GM12878 (cell line): Measurements from ENCODE around the gene CTH. TPM values are rescaled to one million over a fixed set of nuclear protein-coding genes. Genes with fewer than 3 reads are reported as not detected.

ENCODE experiments used
- ATAC-seq: fragments of 200-7000 bp; cut with Tn5 transposase; 3 replicates; pipeline ENCODE4 v1.9.1; 2020; ENCODE audit warnings: mild to moderate bottlenecking, moderate library complexity
- BruUV-seq: library from RNA; stranded (reverse); fragments of 400-500 nt; replicated peaks from 2 replicates; lab custom pipeline; 2021; lab: Mats Ljungman, UMichigan
- CTCF ChIA-PET: fragments of 300-600 bp; sonication (Branson Sonifier 250); formaldehyde crosslinking; extraction: SDS; loops from one replicate; lab custom pipeline; 2021; ENCODE audit warnings: inconsistent platforms; lab: Yijun Ruan, JAX
- POLR2A ChIA-PET: fragments of 350-600 bp; formaldehyde crosslinking; extraction: SDS; loops from one replicate; lab custom pipeline; 2021; ENCODE audit warnings: inconsistent platforms; lab: Charles Lee
- RAD21 ChIA-PET: fragments of 300-600 bp; sonication (Branson Sonifier 250); formaldehyde crosslinking; loops from one replicate; lab custom pipeline; 2023; ENCODE audit warnings: antibody characterized with exemption; ENCODE audit not compliant: unreplicated experiment; lab: Charles Lee
- SMC1A ChIA-PET: fragments of 300-600 bp; sonication (Branson Sonifier 250); formaldehyde crosslinking; loops from one replicate; lab custom pipeline; 2023; ENCODE audit not compliant: unreplicated experiment, uncharacterized antibody; lab: Charles Lee
- DNase-seq: peaks from one replicate; pipeline ENCODE4 v3.0.0-alpha.2; 2011; ENCODE audit warnings: low read depth, low spot score
- FAIRE-seq: peaks from 3 replicates; lab custom pipeline; 2011; peaks lifted over from hg19 to GRCh38; lab: Jason Lieb, UNC
- H2AFZ ChIP-seq: 2 replicates; pipeline ENCODE4 v1.6.0; 2011; ENCODE audit warnings: low read depth, low read length, control low read depth; ENCODE audit not compliant: control insufficient read depth
- H3K27ac ChIP-seq: 2 replicates; pipeline ENCODE4 v1.5.1; 2011; ENCODE audit warnings: control low read depth; ENCODE audit not compliant: control insufficient read depth, insufficient read depth
- H3K27me3 ChIP-seq, 2 experiments: replicated peaks in 1 of 2; 2 replicates each; pipeline versions ENCODE4 v1.6.0 to v1.6.1; 2011; ENCODE audit warnings: low read length in 1 of 2; ENCODE audit not compliant: control insufficient read depth in 2 of 2, insufficient read depth in 2 of 2
- H3K36me3 ChIP-seq, 2 experiments: 2 replicates each; pipeline ENCODE4 v1.5.1; 2011; ENCODE audit warnings: low read length in 1 of 2; ENCODE audit not compliant: control insufficient read depth in 2 of 2, insufficient read depth in 2 of 2
- H3K4me1 ChIP-seq: 2 replicates; pipeline ENCODE4 v1.6.1; 2011; ENCODE audit warnings: mild to moderate bottlenecking, low read length, moderate library complexity, mixed read lengths; ENCODE audit not compliant: control insufficient read depth, insufficient read depth
- H3K4me2 ChIP-seq: 2 replicates; pipeline ENCODE4 v1.6.0; 2011; ENCODE audit warnings: control low read depth; ENCODE audit not compliant: control insufficient read depth, insufficient read depth
- H3K4me3 ChIP-seq: fragments of 200-600 bp; sonication (generic); 2 replicates; pipeline ENCODE4 v1.5.1; 2016
- H3K79me2 ChIP-seq: 2 replicates; pipeline ENCODE4 v1.6.0; 2011; ENCODE audit warnings: low read length; ENCODE audit not compliant: control insufficient read depth, insufficient read depth
- H3K9ac ChIP-seq: 2 replicates; pipeline ENCODE4 v1.8.0; 2011; ENCODE audit warnings: low read length, control low read depth, mixed read lengths; ENCODE audit not compliant: control insufficient read depth, insufficient read depth
- H3K9me3 ChIP-seq: replicated peaks from 3 replicates; pipeline ENCODE4 v1.5.1; 2011; ENCODE audit warnings: mild to moderate bottlenecking, low read length; ENCODE audit not compliant: control insufficient read depth, insufficient read depth
- H4K20me1 ChIP-seq: 2 replicates; pipeline ENCODE4 v1.6.0; 2011; ENCODE audit not compliant: control insufficient read depth, insufficient read depth
- EP300 ChIP-seq, 2 experiments: fragments of 150-350 bp in 1 of 2; IDR thresholded peaks; 2 replicates each; pipeline ENCODE4 v1.6.1; 2011 to 2012; ENCODE audit warnings: low read depth in 2 of 2, low read length in 2 of 2, borderline replicate concordance in 1 of 2, improper control_type of control experiment in 1 of 2, inconsistent platforms in 1 of 2; ENCODE audit not compliant: control insufficient read depth in 1 of 2
- JUND ChIP-seq: IDR thresholded peaks from 2 replicates; pipeline ENCODE4 v1.6.1; 2012; ENCODE audit warnings: low read depth, mild to moderate bottlenecking, low read length, improper control_type of control experiment, moderate library complexity
- MTA3 ChIP-seq: IDR thresholded peaks from 2 replicates; pipeline ENCODE4 v1.6.1; 2012; ENCODE audit warnings: low read length, inconsistent platforms, borderline replicate concordance
- SIN3A ChIP-seq: IDR thresholded peaks from 2 replicates; pipeline ENCODE4 v1.6.1; 2012; ENCODE audit warnings: low read depth, low read length, improper control_type of control experiment
- SMARCA5 ChIP-seq: fragments of 450-650 bp; IDR thresholded peaks from 2 replicates; pipeline ENCODE4 v1.6.1; 2017; ENCODE audit warnings: mild to moderate bottlenecking
- SREBF1 ChIP-seq: IDR thresholded peaks from 2 replicates; pipeline ENCODE4 v1.6.1; 2012; ENCODE audit warnings: mild to moderate bottlenecking, low read length
- SREBF2 ChIP-seq: IDR thresholded peaks from 2 replicates; pipeline ENCODE4 v1.6.1; 2012; ENCODE audit warnings: mild to moderate bottlenecking, low read length
- WRNIP1 ChIP-seq: IDR thresholded peaks from 2 replicates; pipeline ENCODE4 v1.6.1; 2011; ENCODE audit warnings: low read depth, low read length, improper control_type of control experiment, borderline replicate concordance
- YBX1 ChIP-seq: fragments of 450-650 bp; IDR thresholded peaks from 2 replicates; pipeline ENCODE4 v1.6.1; 2016; ENCODE audit warnings: antibody characterized with exemption
- YY1 ChIP-seq: IDR thresholded peaks from 2 replicates; pipeline ENCODE4 v1.6.1; 2011; ENCODE audit warnings: low read depth, mild to moderate bottlenecking, low read length
- ZBTB4 ChIP-seq: fragments of 450-650 bp; formaldehyde crosslinking; IDR thresholded peaks from 2 replicates; pipeline ENCODE4 v1.4.0; 2022; ENCODE audit warnings: mild to moderate bottlenecking, moderate library complexity
- ZBTB40 ChIP-seq: fragments of 450-650 bp; IDR thresholded peaks from 2 replicates; pipeline ENCODE4 v1.6.1; 2016; ENCODE audit warnings: mild to moderate bottlenecking, moderate library complexity, borderline replicate concordance
- ZNF622 ChIP-seq: fragments of 450-650 bp; IDR thresholded peaks from 2 replicates; pipeline ENCODE4 v1.6.1; 2017; ENCODE audit warnings: mild to moderate bottlenecking, inconsistent platforms
- ZSCAN29 ChIP-seq: fragments of 450-650 bp; IDR thresholded peaks from 2 replicates; pipeline ENCODE4 v1.6.1; 2017; ENCODE audit warnings: mild to moderate bottlenecking, moderate library complexity
- WGBS: methylation state at CpG from one replicate; pipeline ENCODE4 v1.1.6; 2016; ENCODE audit warnings: low lambda C conversion rate; ENCODE audit not compliant: insufficient replicate concordance, insufficient coverage; ENCODE audit errors: missing lambda C conversion rate; 5-methylcytosine and 5-hydroxymethylcytosine counted together
- in situ Hi-C: fragments of 300-500 bp; cut with MboI; formaldehyde crosslinking; loops from 9 replicates; pipeline ENCODE4 v1.14.3; 2018; ENCODE audit warnings: mixed read lengths
- intact Hi-C: fragments of 100-400 bp; cut with micrococcal nuclease; formaldehyde crosslinking; loops from one replicate; pipeline ENCODE4 v1.14.2; 2022; ENCODE audit not compliant: unreplicated experiment
- polyA plus RNA-seq, 11 experiments: library from polyadenylated mRNA; depleted of rRNA in 4 of 11; unstranded in 6 of 11; stranded (reverse) in 5 of 11; fragments of >200 nt; fragmentation: Nextera tagmentation in 4 of 11; fragmentation: Illumina TruSeq in 1 of 11; extraction: Ambion mirVana in 4 of 11; extraction: Trizol in 1 of 11; gene quantifications; 1 replicate in 1 of 11; 2 replicates in 10 of 11; pipeline versions ENCODE4 v1.2.1 to v1.2.3, GENCODE V29; 2011 to 2016; ENCODE audit warnings: inconsistent platforms in 2 of 11, missing spikeins in 2 of 11, low read depth in 1 of 11
- total RNA-seq, 4 experiments: library from RNA; depleted of rRNA in 3 of 4; stranded (reverse); fragments of >200 nt in 3 of 4; fragmentation: Illumina TruSeq in 1 of 4; extraction: Trizol in 1 of 4; gene quantifications; 2 replicates each; pipeline versions ENCODE4 v1.2.1 to v1.2.3, GENCODE V29; 2013 to 2021
- TF ChIP-seq, protein P1 (sequence below): fragments of 450-650 bp; IDR thresholded peaks from 2 replicates; pipeline ENCODE4 v1.6.1; 2018; ENCODE audit warnings: borderline replicate concordance, mild to moderate bottlenecking; ENCODE audit not compliant: partially characterized antibody

Gene CTH
- total and polyA plus RNA-seq, 10 of the 15 experiments (the other 5 are each of a cell fraction or from before 2014, with no cell fraction given) = 6.3 to 17.5 (median 10.4) TPM

- TF ChIP-seq ZBTB4 = no peak
- TF ChIP-seq YBX1 = no peak
- TF ChIP-seq MTA3 = no peak
- no peak for TF ChIP-seq SMARCA5
- TF ChIP-seq EP300 (IDR thresholded peaks at IDR 0.05; ENCODE audit: borderline replicate concordance in 1 of 2, control insufficient read depth in 1 of 2, low read depth in 2 of 2, low read length in 2 of 2) = no peak
- no peak for TF ChIP-seq ZSCAN29
- no peak for TF ChIP-seq SIN3A
These were observed 20.2 kb downstream of the CTH start (continued) for GRCh38 chr1:70431317-70431716.

GRCh38 chr1:70431874-70432273 is 20.8 kb downstream of the CTH start:
- 88% methylated on average over 3 of the region's 3 CpGs for WGBS
- FAIRE-seq (no peak), DNase-seq (no peak), ATAC-seq (no peak)
- no peaks in the 10 kb centered on the region for H3K27me3 ChIP-seq
- H3K9me3 ChIP-seq = no peaks in the 10 kb centered on the region
- no peaks in the 10 kb centered on the region for H4K20me1 ChIP-seq
- BruUV-seq = no TSS peak
- ChIA-PET CTCF (no interaction called here), POLR2A (no interaction called here), SMC1A (interaction anchor here (0.6 kb wide), 1 partner anchor 20 kb away, joined by 3 read pairs; no protein-coding TSS in a partner anchor), RAD21 (no interaction called here)
- intact Hi-C loops (no loop called here), in situ Hi-C loops (no loop called here)
- H3K79me2 ChIP-seq = no peaks in the 10 kb centered on the region
- no peak overlapping the region for H3K4me3 ChIP-seq
- no peak overlapping the region for H3K27ac ChIP-seq
- H3K9ac ChIP-seq = no peak overlapping the region
- peaks cover 2 to 6% of the 10 kb centered on the region in 2 experiments; a peak in 3 of 4 replicates for H3K36me3 ChIP-seq
- no peak overlapping the region for H2AFZ ChIP-seq
- no peak overlapping the region for H3K4me2 ChIP-seq
- no peaks in the 10 kb centered on the region for H3K4me1 ChIP-seq
- no peak for TF ChIP-seq JUND
- TF ChIP-seq ZNF622 = no peak
- TF ChIP-seq SREBF1 = no peak
- TF ChIP-seq ZBTB40 = no peak
- TF ChIP-seq SREBF2 = no peak
- TF ChIP-seq SIN3A = no peak
- no peak for TF ChIP-seq WRNIP1
- TF ChIP-seq YY1 = no peak
- TF ChIP-seq, protein P1, sequence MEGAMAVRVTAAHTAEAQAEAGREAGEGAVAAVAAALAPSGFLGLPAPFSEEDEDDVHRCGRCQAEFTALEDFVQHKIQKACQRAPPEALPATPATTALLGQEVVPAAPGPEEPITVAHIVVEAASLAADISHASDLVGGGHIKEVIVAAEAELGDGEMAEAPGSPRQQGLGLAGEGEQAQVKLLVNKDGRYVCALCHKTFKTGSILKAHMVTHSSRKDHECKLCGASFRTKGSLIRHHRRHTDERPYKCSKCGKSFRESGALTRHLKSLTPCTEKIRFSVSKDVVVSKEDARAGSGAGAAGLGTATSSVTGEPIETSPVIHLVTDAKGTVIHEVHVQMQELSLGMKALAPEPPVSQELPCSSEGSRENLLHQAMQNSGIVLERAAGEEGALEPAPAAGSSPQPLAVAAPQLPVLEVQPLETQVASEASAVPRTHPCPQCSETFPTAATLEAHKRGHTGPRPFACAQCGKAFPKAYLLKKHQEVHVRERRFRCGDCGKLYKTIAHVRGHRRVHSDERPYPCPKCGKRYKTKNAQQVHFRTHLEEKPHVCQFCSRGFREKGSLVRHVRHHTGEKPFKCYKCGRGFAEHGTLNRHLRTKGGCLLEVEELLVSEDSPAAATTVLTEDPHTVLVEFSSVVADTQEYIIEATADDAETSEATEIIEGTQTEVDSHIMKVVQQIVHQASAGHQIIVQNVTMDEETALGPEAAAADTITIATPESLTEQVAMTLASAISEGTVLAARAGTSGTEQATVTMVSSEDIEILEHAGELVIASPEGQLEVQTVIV = no peak
